HepG2 (cell line): Measurements from ENCODE around the gene ARL11. TPM values are rescaled to one million over a fixed set of nuclear protein-coding genes. Genes with fewer than 3 reads are reported as not detected.
A peak's percentile ranks its signal among the peaks of the same experiment; 100 is the strongest.

Source experiments
- ATF3 ChIP-seq: sonication (generic); formaldehyde crosslinking; IDR thresholded peaks from 2 replicates; pipeline ENCODE4 v1.4.0; 2020; ENCODE audit warnings: missing genetic modification reagents
- BRCA1 ChIP-seq: sonication (generic); formaldehyde crosslinking; IDR thresholded peaks from 2 replicates; pipeline ENCODE4 v1.4.0; 2020; ENCODE audit warnings: missing genetic modification reagents
- KLF12 ChIP-seq: sonication (generic); formaldehyde crosslinking; IDR thresholded peaks from 2 replicates; pipeline ENCODE4 v1.4.0; 2020; ENCODE audit warnings: missing genetic modification reagents, borderline replicate concordance
- MXI1 ChIP-seq: IDR thresholded peaks from 3 replicates; pipeline ENCODE4 v1.6.1; 2012; ENCODE audit warnings: low read depth, low read length, inconsistent platforms, borderline replicate concordance
- NBN ChIP-seq: fragments of 450-650 bp; conservative IDR thresholded peaks from 2 replicates; pipeline ENCODE4 v1.6.1; 2017
- PCBP1 ChIP-seq: fragments of 200-400 bp; formaldehyde crosslinking; IDR thresholded peaks from 2 replicates; pipeline ENCODE4 v1.6.1; 2017; ENCODE audit warnings: mild to moderate bottlenecking, low read depth, low read length, borderline replicate concordance
- SNAPC2 ChIP-seq: sonication (generic); formaldehyde crosslinking; IDR thresholded peaks from 2 replicates; pipeline ENCODE4 v1.8.1; 2022; ENCODE audit warnings: mild to moderate bottlenecking, missing genetic modification reagents
- TFDP2 ChIP-seq: sonication (generic); formaldehyde crosslinking; IDR thresholded peaks from 2 replicates; pipeline ENCODE4 v1.4.0; 2020; ENCODE audit warnings: missing genetic modification reagents
- ZBTB4 ChIP-seq: sonication (generic); formaldehyde crosslinking; IDR thresholded peaks from 2 replicates; pipeline ENCODE4 v1.4.0; 2020; ENCODE audit warnings: missing genetic modification reagents, mild to moderate bottlenecking, borderline replicate concordance
- ZFP90 ChIP-seq: sonication (generic); formaldehyde crosslinking; IDR thresholded peaks from 2 replicates; pipeline ENCODE4 v1.8.0; 2022; ENCODE audit warnings: missing genetic modification reagents, mild to moderate bottlenecking, inconsistent platforms, borderline replicate concordance
- ZMAT5 ChIP-seq: sonication (generic); formaldehyde crosslinking; IDR thresholded peaks from 2 replicates; pipeline ENCODE4 v1.5.0; 2020; ENCODE audit warnings: mild to moderate bottlenecking, low read depth, missing genetic modification reagents, borderline replicate concordance
- ZNF205 ChIP-seq: IDR thresholded peaks from 2 replicates; pipeline ENCODE4 v1.6.1; 2018; ENCODE audit warnings: missing biosample characterization, missing genetic modification reagents
- ZNF337 ChIP-seq: sonication (generic); formaldehyde crosslinking; IDR thresholded peaks from 2 replicates; pipeline ENCODE4 v1.5.1; 2020; ENCODE audit warnings: missing genetic modification reagents, low read depth, mild to moderate bottlenecking, borderline replicate concordance
- ZNF432 ChIP-seq: sonication (generic); formaldehyde crosslinking; IDR thresholded peaks from 2 replicates; pipeline ENCODE4 v1.5.0; 2020; ENCODE audit warnings: missing genetic modification reagents, mild to moderate bottlenecking, borderline replicate concordance
- ZNF543 ChIP-seq: sonication (generic); formaldehyde crosslinking; IDR thresholded peaks from 2 replicates; pipeline ENCODE4 v1.4.0; 2020; ENCODE audit warnings: mild to moderate bottlenecking, missing genetic modification reagents
- ZNF557 ChIP-seq: sonication (generic); formaldehyde crosslinking; IDR thresholded peaks from 2 replicates; pipeline ENCODE4 v1.4.0; 2020; ENCODE audit warnings: missing genetic modification reagents
- ZNF607 ChIP-seq: sonication (generic); formaldehyde crosslinking; IDR thresholded peaks from 2 replicates; pipeline ENCODE4 v1.5.1; 2020; ENCODE audit warnings: missing genetic modification reagents, mild to moderate bottlenecking, borderline replicate concordance
- ZNF629 ChIP-seq: sonication (generic); formaldehyde crosslinking; conservative IDR thresholded peaks from 2 replicates; pipeline ENCODE4 v1.5.0; 2020; ENCODE audit warnings: missing genetic modification reagents
- ZNF75D ChIP-seq: sonication (generic); formaldehyde crosslinking; IDR thresholded peaks from 2 replicates; pipeline ENCODE4 v1.8.1; 2023; ENCODE audit warnings: missing genetic modification reagents, mild to moderate bottlenecking, borderline replicate concordance
- polyA plus RNA-seq, 8 experiments: library from polyadenylated mRNA; depleted of rRNA in 3 of 8; stranded (reverse) in 7 of 8; unstranded in 1 of 8; fragments of >200 nt; fragmentation: Illumina TruSeq in 4 of 8; extraction: Trizol in 4 of 8; gene quantifications; 2 replicates each; pipeline versions ENCODE4 v1.2.1 to v1.2.3, GENCODE V29; 2011 to 2016; ENCODE audit warnings: low read depth in 4 of 8, missing spikeins in 1 of 8, mixed read lengths in 1 of 8; ENCODE audit not compliant: insufficient read depth in 1 of 8
- total RNA-seq, 5 experiments: library from RNA; depleted of rRNA; stranded (reverse); fragments of >200 nt; fragmentation: Illumina TruSeq; extraction: Trizol; gene quantifications; 2 replicates each; pipeline ENCODE4 v1.2.3, GENCODE V29; 2016; ENCODE audit warnings: low read depth in 1 of 5
- TF ChIP-seq, protein P1 (sequence below): sonication (generic); formaldehyde crosslinking; IDR thresholded peaks from 2 replicates; pipeline ENCODE4 v1.8.0; 2022; ENCODE audit warnings: mild to moderate bottlenecking, missing genetic modification reagents
- TF ChIP-seq, protein P2 (sequence below): sonication (generic); formaldehyde crosslinking; IDR thresholded peaks from 2 replicates; pipeline ENCODE4 v1.4.0; 2020; ENCODE audit warnings: mild to moderate bottlenecking, low read depth, missing genetic modification reagents

The ARL11 gene
- total and polyA plus RNA-seq, 2 of the 13 experiments (the other 11 are each of a cell fraction or from before 2014, with no cell fraction given): 0.04 to 0.22 TPM

- TF ChIP-seq TFDP2 (CRISPR knock-in tag) (no peak), ZNF557 (CRISPR knock-in tag) (no peak), ATF3 (CRISPR knock-in tag) (no peak), KLF12 (CRISPR knock-in tag) (no peak), ZNF629 (CRISPR knock-in tag) (no peak), ZNF205 (no peak), BRCA1 (CRISPR knock-in tag) (no peak), ZNF607 (CRISPR knock-in tag) (no peak), ZBTB4 (no peak), ZNF543 (CRISPR knock-in tag) (peak; percentile 69; the same call in 1 of the 2 replicates), ZMAT5 (CRISPR knock-in tag) (no peak), MXI1 (peak; percentile 81; the same call in 1 of the 3 replicates), ZNF75D (CRISPR knock-in tag) (no peak), ZNF432 (CRISPR knock-in tag) (no peak), SNAPC2 (CRISPR knock-in tag) (no peak), ZFP90 (CRISPR knock-in tag) (no peak), PCBP1 (0 out of 2 replicates have a peak, but pooled peaks have one; percentile 39), NBN (no peak), ZNF337 (CRISPR knock-in tag) (no peak)
- TF ChIP-seq, protein P1, sequence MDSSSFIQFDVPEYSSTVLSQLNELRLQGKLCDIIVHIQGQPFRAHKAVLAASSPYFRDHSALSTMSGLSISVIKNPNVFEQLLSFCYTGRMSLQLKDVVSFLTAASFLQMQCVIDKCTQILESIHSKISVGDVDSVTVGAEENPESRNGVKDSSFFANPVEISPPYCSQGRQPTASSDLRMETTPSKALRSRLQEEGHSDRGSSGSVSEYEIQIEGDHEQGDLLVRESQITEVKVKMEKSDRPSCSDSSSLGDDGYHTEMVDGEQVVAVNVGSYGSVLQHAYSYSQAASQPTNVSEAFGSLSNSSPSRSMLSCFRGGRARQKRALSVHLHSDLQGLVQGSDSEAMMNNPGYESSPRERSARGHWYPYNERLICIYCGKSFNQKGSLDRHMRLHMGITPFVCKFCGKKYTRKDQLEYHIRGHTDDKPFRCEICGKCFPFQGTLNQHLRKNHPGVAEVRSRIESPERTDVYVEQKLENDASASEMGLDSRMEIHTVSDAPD (CRISPR knock-in tag): no peak
- TF ChIP-seq, protein P2, sequence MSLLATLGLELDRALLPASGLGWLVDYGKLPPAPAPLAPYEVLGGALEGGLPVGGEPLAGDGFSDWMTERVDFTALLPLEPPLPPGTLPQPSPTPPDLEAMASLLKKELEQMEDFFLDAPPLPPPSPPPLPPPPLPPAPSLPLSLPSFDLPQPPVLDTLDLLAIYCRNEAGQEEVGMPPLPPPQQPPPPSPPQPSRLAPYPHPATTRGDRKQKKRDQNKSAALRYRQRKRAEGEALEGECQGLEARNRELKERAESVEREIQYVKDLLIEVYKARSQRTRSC (CRISPR knock-in tag): no peak
Observed at GRCh38 chr13:49625392-49626079, 2.8 kb upstream of the ARL11 start (continued).
